Airway epithelial cell (primary cell): ENCODE results near the gene GRHL3. TPM values are rescaled to one million over a fixed set of nuclear protein-coding genes. Genes with fewer than 3 reads are reported as not detected.

Source experiments
- total RNA-seq: library from RNA; depleted of rRNA; stranded (reverse); fragments of >200 nt; gene quantifications from 2 replicates; pipeline ENCODE4 v1.2.3, GENCODE V29; 2015

GRHL3 gene
- 46.5 and 61.6 TPM in 2 replicates for total RNA-seq

GRCh38 chr1:24319312-24319863, at the start of gene GRHL3:
Gene GRHL3 (plus strand): TSS chr1:24319357. CDS start chr1:24319552, 195 bp downstream.

Other genes with a start within 250 kb of the GRHL3 start
- under 0.01 and 0.46 TPM in 2 replicates for gene MYOM3, start 207.2 kb upstream of the GRHL3 start, total RNA-seq
- 2.1 and 4.8 TPM in 2 replicates for gene IL22RA1, start 176.2 kb upstream of the GRHL3 start, total RNA-seq
- 3.4 and 8.0 TPM in 2 replicates for gene IFNLR1, start 132.1 kb upstream of the GRHL3 start, total RNA-seq
- 10.6 and 11.4 TPM in 2 replicates for gene STPG1, start 94.4 kb downstream of the GRHL3 start, total RNA-seq
- gene NIPAL3, start 96.4 kb downstream of the GRHL3 start, total RNA-seq: 49.6 and 64.5 TPM in 2 replicates
- gene RCAN3, start 183.5 kb downstream of the GRHL3 start, total RNA-seq: 13.4 and 20.2 TPM in 2 replicates
- gene NCMAP, start 236.7 kb downstream of the GRHL3 start, total RNA-seq: 0.07 TPM in 1 of 2 replicates, not detected in the other